Stimulated activated naive CD8-positive, alpha-beta T cell treated with anti-CD3 and anti-CD28 coated beads, Interleukin-15, Interleukin-2, amounts not matched to agents 100 ng/mL and 50 ng/mL, for 24 hours (primary cell): Measurements from ENCODE around the gene HAUS1.
"Not testable (repeated sequence)": the region's sequence is repeated elsewhere in the genome, so short reads cannot be mapped to it uniquely, and the experiment has no call there.

ENCODE experiments used
- H3K27ac Mint-ChIP-seq: one replicate; pipeline ENCODE4 v1.8.0; 2021; ENCODE audit warnings: mild to moderate bottlenecking, mixed read lengths
- H3K27me3 Mint-ChIP-seq: one replicate; pipeline ENCODE4 v1.8.0; 2021; ENCODE audit warnings: mixed read lengths
- H3K36me3 Mint-ChIP-seq: one replicate; pipeline ENCODE4 v1.8.0; 2021; ENCODE audit warnings: low read depth, mixed read lengths
- H3K4me1 Mint-ChIP-seq: one replicate; pipeline ENCODE4 v1.8.0; 2021; ENCODE audit warnings: low read depth, mixed read lengths
- H3K4me3 Mint-ChIP-seq: one replicate; pipeline ENCODE4 v1.8.0; 2021; ENCODE audit warnings: mild to moderate bottlenecking, mixed read lengths
- H3K9me3 Mint-ChIP-seq: one replicate; pipeline ENCODE4 v1.8.0; 2021; ENCODE audit warnings: mixed read lengths

HAUS1 gene

GRCh38 chr18:46072376-46072867 lies 31.8 kb upstream of the HAUS1 start:
- H3K27me3 Mint-ChIP-seq = no peaks in the 10 kb centered on the region
- peak overlapping the region; percentile 58 for H3K27ac Mint-ChIP-seq
- H3K9me3 Mint-ChIP-seq = no peaks in the 10 kb centered on the region
- peak overlapping the region; percentile 82 for H3K4me3 Mint-ChIP-seq
- peaks cover 17% of the 10 kb centered on the region for H3K36me3 Mint-ChIP-seq
- H3K4me1 Mint-ChIP-seq = peaks cover 45% of the 10 kb centered on the region

- Mint-ChIP-seq H3K4me1 (peaks cover 42% of the 10 kb centered on the region), H3K27me3 (no peaks in the 10 kb centered on the region), H3K9me3 (no peaks in the 10 kb centered on the region), H3K27ac (peak overlapping the region; percentile 58), H3K36me3 (peaks cover 17% of the 10 kb centered on the region), H3K4me3 (peak overlapping the region; percentile 82)
These were observed 31.2 kb upstream of the HAUS1 start for GRCh38 chr18:46072959-46073358.

GRCh38 chr18:46073474-46074331 lies 30.5 kb upstream of the HAUS1 start:
- Mint-ChIP-seq H3K9me3 (no peaks in the 10 kb centered on the region), H3K27me3 (no peaks in the 10 kb centered on the region), H3K27ac (no peak overlapping the region), H3K36me3 (peaks cover 16% of the 10 kb centered on the region), H3K4me3 (peak overlapping the region; percentile 7), H3K4me1 (peaks cover 40% of the 10 kb centered on the region)

- Mint-ChIP-seq H3K9me3 (no peaks in the 10 kb centered on the region), H3K4me1 (no peaks in the 10 kb centered on the region), H3K27ac (no peak overlapping the region), H3K27me3 (no peaks in the 10 kb centered on the region), H3K4me3 (no peak overlapping the region), H3K36me3 (peaks cover 46% of the 10 kb centered on the region)
These were observed 24.8 kb upstream of the HAUS1 start for GRCh38 chr18:46079336-46079735.

GRCh38 chr18:46080156-46080555 lies 24.0 kb upstream of the HAUS1 start:
- H3K4me3 Mint-ChIP-seq = no peak overlapping the region

GRCh38 chr18:46084431-46084830 lies 19.8 kb upstream of the HAUS1 start:
- H3K4me1 Mint-ChIP-seq = peaks cover 3% of the 10 kb centered on the region
- peaks cover 80% of the 10 kb centered on the region for H3K36me3 Mint-ChIP-seq
- no peak overlapping the region for H3K4me3 Mint-ChIP-seq
- H3K9me3 Mint-ChIP-seq = no peaks in the 10 kb centered on the region
- no peak overlapping the region for H3K27ac Mint-ChIP-seq
- H3K27me3 Mint-ChIP-seq = no peaks in the 10 kb centered on the region

More at GRCh38 chr18:46080156-46080555, 24.0 kb upstream of the HAUS1 start:
- peaks cover 51% of the 10 kb centered on the region for H3K36me3 Mint-ChIP-seq
- H3K27me3 Mint-ChIP-seq = no peaks in the 10 kb centered on the region
- no peaks in the 10 kb centered on the region for H3K4me1 Mint-ChIP-seq
- H3K27ac Mint-ChIP-seq = no peak overlapping the region
- H3K9me3 Mint-ChIP-seq = no peaks in the 10 kb centered on the region

- H3K4me3 Mint-ChIP-seq, H3K27ac Mint-ChIP-seq, H3K27me3 Mint-ChIP-seq, H3K9me3 Mint-ChIP-seq: not testable (repeated sequence)
- Mint-ChIP-seq H3K4me1 (peaks cover 21% of the 10 kb centered on the region), H3K36me3 (peaks cover 81% of the 10 kb centered on the region)
These were observed 15.7 kb upstream of the HAUS1 start for GRCh38 chr18:46088501-46088900.

GRCh38 chr18:46095532-46095931 lies 8.7 kb upstream of the HAUS1 start:
- Mint-ChIP-seq H3K4me3 (peak overlapping the region; percentile 76), H3K4me1 (peaks cover 56% of the 10 kb centered on the region), H3K36me3 (peaks cover 50% of the 10 kb centered on the region), H3K27ac (peak overlapping the region; percentile 16), H3K9me3 (no peaks in the 10 kb centered on the region), H3K27me3 (no peaks in the 10 kb centered on the region)

GRCh38 chr18:46096651-46097300 lies 7.4 kb upstream of the HAUS1 start:
- no peaks in the 10 kb centered on the region for H3K9me3 Mint-ChIP-seq
- peaks cover 38% of the 10 kb centered on the region for H3K36me3 Mint-ChIP-seq
- H3K4me3 Mint-ChIP-seq = peak overlapping the region; percentile 98
- H3K4me1 Mint-ChIP-seq = peaks cover 45% of the 10 kb centered on the region
- H3K27ac Mint-ChIP-seq = peak overlapping the region; percentile 100
- H3K27me3 Mint-ChIP-seq = no peaks in the 10 kb centered on the region

GRCh38 chr18:46097431-46097800 lies 6.8 kb upstream of the HAUS1 start:
- peak overlapping the region; percentile 98 for H3K4me3 Mint-ChIP-seq
- peaks cover 33% of the 10 kb centered on the region for H3K36me3 Mint-ChIP-seq
- H3K9me3 Mint-ChIP-seq = no peaks in the 10 kb centered on the region
- peak overlapping the region; percentile 100 for H3K27ac Mint-ChIP-seq
- peaks cover 45% of the 10 kb centered on the region for H3K4me1 Mint-ChIP-seq
- no peaks in the 10 kb centered on the region for H3K27me3 Mint-ChIP-seq

- no peaks in the 10 kb centered on the region for H3K9me3 Mint-ChIP-seq
- H3K4me3 Mint-ChIP-seq = peak within 1 kb of the TSS; percentile 98
- H3K36me3 Mint-ChIP-seq = peaks cover 33% of the 10 kb centered on the region
- H3K27me3 Mint-ChIP-seq = no peaks in the 10 kb centered on the region
- peak within 1 kb of the TSS; percentile 100 for H3K27ac Mint-ChIP-seq
- peaks cover 43% of the 10 kb centered on the region for H3K4me1 Mint-ChIP-seq
These were observed 6.2 kb upstream of the HAUS1 start, which contains the start of gene ATP5F1A for GRCh38 chr18:46097801-46098615. ATP5F1A (minus strand) TSS chr18:46098296; CDS start chr18:46098231, 65 bp downstream.

- Mint-ChIP-seq H3K27me3 (no peaks in the 10 kb centered on the region), H3K9me3 (no peaks in the 10 kb centered on the region), H3K4me3 (peak overlapping the region; percentile 98), H3K27ac (peak overlapping the region; percentile 100), H3K4me1 (peaks cover 42% of the 10 kb centered on the region), H3K36me3 (peaks cover 33% of the 10 kb centered on the region)
These were observed 5.6 kb upstream of the HAUS1 start for GRCh38 chr18:46098616-46098933.

- peaks cover 27% of the 10 kb centered on the region for H3K36me3 Mint-ChIP-seq
- no peak overlapping the region for H3K4me3 Mint-ChIP-seq
- no peak overlapping the region for H3K27ac Mint-ChIP-seq
- H3K4me1 Mint-ChIP-seq = peaks cover 42% of the 10 kb centered on the region
- no peaks in the 10 kb centered on the region for H3K9me3 Mint-ChIP-seq
- H3K27me3 Mint-ChIP-seq = no peaks in the 10 kb centered on the region
These were observed 4.7 kb upstream of the HAUS1 start for GRCh38 chr18:46099463-46099862.

- H3K27me3 Mint-ChIP-seq = no peaks in the 10 kb centered on the region
- peaks cover 44% of the 10 kb centered on the region for H3K36me3 Mint-ChIP-seq
- no peak overlapping the region for H3K4me3 Mint-ChIP-seq
- peaks cover 36% of the 10 kb centered on the region for H3K4me1 Mint-ChIP-seq
- H3K9me3 Mint-ChIP-seq = no peaks in the 10 kb centered on the region
- H3K27ac Mint-ChIP-seq = no peak overlapping the region
These were observed 5.2 kb downstream of the HAUS1 start for GRCh38 chr18:46109386-46109785.

GRCh38 chr18:46110406-46110805 lies 6.2 kb downstream of the HAUS1 start:
- Mint-ChIP-seq H3K9me3 (no peaks in the 10 kb centered on the region), H3K27ac (peak overlapping the region; percentile 55), H3K27me3 (no peaks in the 10 kb centered on the region), H3K36me3 (peaks cover 47% of the 10 kb centered on the region), H3K4me3 (no peak overlapping the region), H3K4me1 (peaks cover 28% of the 10 kb centered on the region)
